Glutamatergic neuron (in vitro differentiated cells): ENCODE data around the gene PAM. TPM values are rescaled to one million over a fixed set of nuclear protein-coding genes. Genes with fewer than 3 reads are reported as not detected.

ENCODE experiments used
- DNase-seq: peaks from one replicate; pipeline ENCODE4 v3.0.0; 2022
- H3K27ac Mint-ChIP-seq: one replicate; pipeline ENCODE4 v1.8.0; 2020; ENCODE audit warnings: mild to moderate bottlenecking, mixed read lengths, inconsistent platforms; ENCODE audit not compliant: unreplicated experiment
- H3K27me3 Mint-ChIP-seq: one replicate; pipeline ENCODE4 v1.8.0; 2020; ENCODE audit warnings: mild to moderate bottlenecking, moderate library complexity, mixed read lengths, inconsistent platforms; ENCODE audit not compliant: unreplicated experiment
- H3K36me3 Mint-ChIP-seq: one replicate; pipeline ENCODE4 v1.8.0; 2020; ENCODE audit warnings: mild to moderate bottlenecking, mixed read lengths, inconsistent platforms; ENCODE audit not compliant: unreplicated experiment
- H3K4me1 Mint-ChIP-seq: one replicate; pipeline ENCODE4 v1.8.0; 2020; ENCODE audit warnings: mild to moderate bottlenecking, low read depth, mixed read lengths, inconsistent platforms; ENCODE audit not compliant: unreplicated experiment
- H3K4me3 Mint-ChIP-seq: one replicate; pipeline ENCODE4 v1.8.0; 2020; ENCODE audit warnings: mild to moderate bottlenecking, mixed read lengths, inconsistent platforms; ENCODE audit not compliant: unreplicated experiment
- H3K9me3 Mint-ChIP-seq: one replicate; pipeline ENCODE4 v1.8.0; 2020; ENCODE audit warnings: mild to moderate bottlenecking, moderate library complexity, mixed read lengths, inconsistent platforms; ENCODE audit not compliant: unreplicated experiment
- CTCF ChIP-seq: fragments of 200-600 bp; sonication (generic); IDR thresholded peaks from one replicate; pipeline ENCODE4 v1.5.0; 2021; ENCODE audit not compliant: partially characterized antibody, unreplicated experiment
- total RNA-seq: library from RNA; stranded (reverse); fragmentation: NEBNext Ultra II Directional; extraction: Animal tissue kit (Norgen Biotek cat#: 25700); gene quantifications from one replicate; pipeline ENCODE4 v1.2.1, GENCODE V29; 2021; ENCODE audit not compliant: unreplicated experiment

Gene PAM
- total RNA-seq, 1 donor from 2014 or later, result 192 TPM

- Mint-ChIP-seq H3K36me3 (no peaks in the 10 kb centered on the region), H3K4me1 (no peaks in the 10 kb centered on the region), H3K27me3 (peaks cover 4% of the 10 kb centered on the region), H3K27ac (no peak overlapping the region), H3K9me3 (no peaks in the 10 kb centered on the region), H3K4me3 (no peak overlapping the region)
- no peak for TF ChIP-seq CTCF
- no peak for DNase-seq
These were observed 210.5 kb downstream of the PAM start for GRCh38 chr5:102965653-102966052.

GRCh38 chr5:102969641-102970040 is 214.5 kb downstream of the PAM start:
- Mint-ChIP-seq H3K9me3 (no peaks in the 10 kb centered on the region), H3K36me3 (no peaks in the 10 kb centered on the region), H3K4me3 (no peak overlapping the region), H3K27me3 (peaks cover 4% of the 10 kb centered on the region), H3K4me1 (peaks cover 10% of the 10 kb centered on the region), H3K27ac (no peak overlapping the region)
- TF ChIP-seq CTCF, result no peak
- no peak for DNase-seq

- Mint-ChIP-seq H3K9me3 (peaks cover 3% of the 10 kb centered on the region), H3K4me3 (no peak overlapping the region), H3K27me3 (peaks cover 6% of the 10 kb centered on the region), H3K36me3 (no peaks in the 10 kb centered on the region), H3K4me1 (peaks cover 20% of the 10 kb centered on the region), H3K27ac (no peak overlapping the region)
- DNase-seq, result no peak
- TF ChIP-seq CTCF, result no peak
These were observed 216.7 kb downstream of the PAM start for GRCh38 chr5:102971676-102972293.

GRCh38 chr5:102974177-102974576 is 219.1 kb downstream of the PAM start:
- Mint-ChIP-seq H3K27ac (peak overlapping the region; percentile 92), H3K36me3 (no peaks in the 10 kb centered on the region), H3K27me3 (peaks cover 4% of the 10 kb centered on the region), H3K4me3 (no peak overlapping the region), H3K9me3 (peaks cover 3% of the 10 kb centered on the region), H3K4me1 (peaks cover 20% of the 10 kb centered on the region)
- DNase-seq, result no peak
- TF ChIP-seq CTCF, result no peak

- Mint-ChIP-seq H3K36me3 (no peaks in the 10 kb centered on the region), H3K27ac (peak overlapping the region; percentile 92), H3K9me3 (peaks cover 3% of the 10 kb centered on the region), H3K4me3 (peak overlapping the region; percentile 38), H3K4me1 (peaks cover 20% of the 10 kb centered on the region), H3K27me3 (peaks cover 2% of the 10 kb centered on the region)
- TF ChIP-seq CTCF, result no peak
- peak; percentile 60 for DNase-seq
These were observed 219.9 kb downstream of the PAM start for GRCh38 chr5:102975045-102975444.
